GM19372 (cell line): ENCODE measurements around the gene TMC3.

Experiments used
- ATAC-seq: cut with Tn5 transposase; IDR thresholded peaks from one replicate; pipeline ENCODE4 v1.9.1; 2021; ENCODE audit warnings: mild to moderate bottlenecking, low read depth, moderate library complexity; ENCODE audit not compliant: unreplicated experiment

Gene TMC3

GRCh38 chr15:81323944-81324881, 49.8 kb downstream of the TMC3 start, which contains the start of gene STARD5:
STARD5 (minus strand) TSS chr15:81324141; CDS start chr15:81324099, 42 bp downstream.
- ATAC-seq: peak; percentile 98

DNA sequence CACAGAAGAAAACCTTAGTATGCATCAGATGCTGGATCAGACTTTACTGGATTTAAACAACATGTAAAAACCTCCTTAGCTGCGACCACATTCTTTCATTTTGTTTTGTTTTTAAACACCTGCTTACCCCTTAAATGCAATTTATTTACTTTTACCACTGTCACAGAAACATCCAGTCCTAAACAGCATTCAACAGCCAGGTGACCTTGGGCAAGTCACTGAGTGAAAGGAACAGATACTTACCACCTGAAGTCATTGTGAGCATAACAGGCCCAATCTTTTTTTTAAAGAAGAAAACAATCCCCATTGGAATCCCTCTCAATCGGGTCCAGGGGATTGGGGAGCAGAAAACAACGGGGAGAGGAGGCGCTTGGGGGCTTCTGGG, 50.5 kb downstream of the TMC3 start:
- peak; percentile 3 for ATAC-seq

GRCh38 chr15:81322676-81323253, 51.2 kb downstream of the TMC3 start:
- ATAC-seq: no peak

DNA sequence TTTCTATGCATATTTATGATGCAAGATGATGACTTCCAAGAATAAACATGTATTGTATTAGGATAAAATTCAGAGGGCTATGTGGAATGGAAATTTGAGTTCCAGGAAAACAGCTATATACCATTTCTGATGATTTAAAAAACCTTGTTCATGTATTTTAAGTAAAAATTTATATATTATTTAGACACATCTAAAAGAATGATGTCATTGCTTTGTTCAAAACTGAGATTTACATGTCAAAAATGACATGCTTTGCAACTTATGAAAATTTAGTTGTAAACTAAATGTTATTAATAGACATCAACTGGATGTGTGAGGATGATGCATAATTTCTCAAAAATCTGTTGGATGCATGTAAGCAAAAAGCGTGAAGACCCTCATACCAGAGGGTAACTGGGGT, 52.3 kb downstream of the TMC3 start:
- no peak for ATAC-seq

DNA sequence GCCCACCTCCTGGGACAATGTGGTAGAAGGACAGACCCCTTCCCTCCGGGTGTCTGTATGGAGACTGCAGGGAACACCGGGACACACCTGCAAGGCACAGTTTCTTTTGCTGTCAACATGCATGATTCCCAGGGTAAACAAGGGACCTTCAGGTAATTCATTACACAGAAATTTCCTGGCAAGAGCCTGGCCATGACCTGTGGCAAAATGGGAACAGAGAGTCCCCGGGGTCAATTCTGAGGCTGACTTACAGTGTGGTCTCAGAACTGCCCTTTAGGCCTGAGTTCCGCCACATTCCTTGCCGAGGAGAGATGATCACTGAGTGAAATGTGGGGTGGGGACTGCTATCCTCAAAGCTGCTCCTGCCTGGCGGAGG, 56.4 kb downstream of the TMC3 start:
- ATAC-seq: no peak

- ATAC-seq: no peak
These were observed 57.7 kb downstream of the TMC3 start for GRCh38 chr15:81316267-81316666.

DNA sequence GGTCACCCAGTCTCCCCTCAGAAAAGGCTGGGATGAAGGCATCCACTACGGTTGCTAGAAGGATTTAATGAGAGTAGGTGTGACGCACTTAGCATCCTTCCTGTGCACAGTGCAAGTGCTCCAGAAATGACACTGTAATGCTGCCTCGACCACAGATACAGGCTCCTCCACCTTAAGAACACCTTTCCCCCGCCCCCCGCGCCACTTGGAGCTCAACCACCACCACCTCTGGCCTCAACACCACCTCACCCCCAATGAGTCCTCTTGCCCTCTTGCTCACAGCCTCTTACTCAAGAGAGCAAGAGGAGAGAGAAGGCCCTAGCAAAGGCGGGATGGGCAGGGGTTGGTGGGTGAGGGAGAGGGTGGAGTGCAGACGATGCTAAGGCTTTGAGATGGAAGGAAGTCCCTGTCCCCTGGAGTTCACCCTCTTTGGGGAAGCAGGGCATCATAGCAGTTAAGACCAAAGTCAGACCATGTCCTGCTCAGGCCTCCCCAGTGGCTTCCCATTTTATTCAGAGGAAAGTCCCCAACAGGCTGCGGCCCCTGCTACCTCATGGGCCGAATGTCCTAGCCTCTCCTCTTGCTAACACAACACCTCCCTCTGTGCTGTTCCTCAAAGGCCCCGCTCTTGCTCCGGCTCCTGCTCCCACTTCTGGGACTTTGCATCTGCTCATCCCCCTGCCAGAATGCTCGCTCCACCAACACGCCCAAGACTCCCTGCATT, 58.4 kb downstream of the TMC3 start:
- ATAC-seq: no peak

GRCh38 chr15:81314378-81314777, 59.6 kb downstream of the TMC3 start:
- ATAC-seq: no peak

DNA sequence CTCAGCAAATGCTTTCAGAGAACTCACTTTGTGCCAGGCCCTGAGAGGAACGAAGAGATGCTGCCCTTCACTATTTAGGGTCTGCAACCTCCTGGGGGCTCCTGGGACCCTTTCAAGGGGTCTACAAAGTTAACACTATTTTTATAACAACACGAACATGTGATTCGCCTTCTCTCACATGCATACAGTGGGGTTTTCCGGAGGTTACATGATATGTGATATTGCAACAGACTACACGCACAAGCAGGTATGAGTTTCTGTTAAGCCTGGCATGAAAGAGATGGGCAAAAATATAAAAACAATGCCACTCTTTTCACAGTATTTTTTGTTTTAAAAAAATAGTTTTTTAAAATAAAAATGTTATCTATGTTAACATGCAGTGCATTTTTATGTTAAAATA, 60.3 kb downstream of the TMC3 start:
- no peak for ATAC-seq

GRCh38 chr15:81312790-81313543, 61.0 kb downstream of the TMC3 start:
- no peak for ATAC-seq

- no peak for ATAC-seq
These were observed 62.1 kb downstream of the TMC3 start for GRCh38 chr15:81311752-81312464.

- ATAC-seq: no peak
These were observed 63.5 kb downstream of the TMC3 start for GRCh38 chr15:81310480-81310879.

DNA sequence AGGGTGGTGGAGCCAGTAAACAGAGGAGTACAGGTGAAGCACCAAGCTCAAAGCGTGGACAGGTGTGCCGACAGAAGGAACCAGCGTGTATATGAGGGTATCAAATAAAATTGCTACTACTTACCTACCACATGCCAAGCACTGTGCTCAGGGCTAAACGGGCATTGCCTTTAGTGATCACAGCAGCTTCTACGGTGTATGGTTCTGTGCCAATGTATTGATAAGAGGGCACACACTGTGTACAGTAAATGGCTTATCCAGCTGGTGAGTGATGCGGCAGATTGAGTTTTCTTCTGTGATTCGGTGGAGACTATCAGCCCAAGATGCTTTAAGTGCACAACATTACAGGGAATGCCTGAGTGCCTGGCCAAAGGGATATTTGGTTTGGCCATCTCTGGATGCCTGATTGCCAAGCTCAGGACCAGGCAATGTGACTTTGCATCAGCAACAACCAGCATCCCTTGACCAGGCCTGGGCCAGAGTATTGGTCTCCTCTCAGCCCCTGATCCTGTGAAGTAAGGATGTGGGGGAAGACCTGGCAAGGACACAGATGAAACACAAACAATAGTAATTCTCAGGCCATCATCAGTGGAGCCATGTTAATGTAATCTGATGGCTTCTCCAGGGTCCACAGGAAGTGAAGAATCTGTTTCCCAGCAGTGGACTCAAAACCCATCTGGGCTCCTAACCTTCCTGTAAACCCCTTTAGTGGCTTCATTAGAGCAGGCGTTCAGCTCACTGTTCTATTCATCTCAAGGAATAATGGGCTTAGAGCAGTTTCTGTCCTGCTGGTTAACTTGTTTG, 64.2 kb downstream of the TMC3 start:
- no peak for ATAC-seq

- no peak for ATAC-seq
These were observed 65.8 kb downstream of the TMC3 start for GRCh38 chr15:81308260-81308659.

DNA sequence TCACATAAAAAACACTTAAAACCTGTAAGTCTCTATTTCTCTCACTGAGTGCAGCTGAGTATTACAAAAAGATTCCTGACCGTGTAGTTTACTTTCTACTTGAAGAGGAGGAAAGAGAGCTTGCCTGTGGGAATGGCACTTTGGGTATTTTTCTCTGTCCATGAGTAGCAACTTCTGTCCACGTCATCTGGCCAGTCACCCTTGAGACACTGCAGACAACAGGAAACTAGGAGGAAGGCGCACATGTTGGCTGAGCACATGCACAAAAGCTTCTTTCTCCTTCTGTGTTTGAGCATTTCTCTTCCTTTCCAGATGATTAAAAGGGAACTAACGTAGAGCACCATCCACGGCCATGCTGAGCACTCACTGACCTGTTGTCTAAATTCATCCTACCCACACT, 69.8 kb downstream of the TMC3 start:
- ATAC-seq: no peak

DNA sequence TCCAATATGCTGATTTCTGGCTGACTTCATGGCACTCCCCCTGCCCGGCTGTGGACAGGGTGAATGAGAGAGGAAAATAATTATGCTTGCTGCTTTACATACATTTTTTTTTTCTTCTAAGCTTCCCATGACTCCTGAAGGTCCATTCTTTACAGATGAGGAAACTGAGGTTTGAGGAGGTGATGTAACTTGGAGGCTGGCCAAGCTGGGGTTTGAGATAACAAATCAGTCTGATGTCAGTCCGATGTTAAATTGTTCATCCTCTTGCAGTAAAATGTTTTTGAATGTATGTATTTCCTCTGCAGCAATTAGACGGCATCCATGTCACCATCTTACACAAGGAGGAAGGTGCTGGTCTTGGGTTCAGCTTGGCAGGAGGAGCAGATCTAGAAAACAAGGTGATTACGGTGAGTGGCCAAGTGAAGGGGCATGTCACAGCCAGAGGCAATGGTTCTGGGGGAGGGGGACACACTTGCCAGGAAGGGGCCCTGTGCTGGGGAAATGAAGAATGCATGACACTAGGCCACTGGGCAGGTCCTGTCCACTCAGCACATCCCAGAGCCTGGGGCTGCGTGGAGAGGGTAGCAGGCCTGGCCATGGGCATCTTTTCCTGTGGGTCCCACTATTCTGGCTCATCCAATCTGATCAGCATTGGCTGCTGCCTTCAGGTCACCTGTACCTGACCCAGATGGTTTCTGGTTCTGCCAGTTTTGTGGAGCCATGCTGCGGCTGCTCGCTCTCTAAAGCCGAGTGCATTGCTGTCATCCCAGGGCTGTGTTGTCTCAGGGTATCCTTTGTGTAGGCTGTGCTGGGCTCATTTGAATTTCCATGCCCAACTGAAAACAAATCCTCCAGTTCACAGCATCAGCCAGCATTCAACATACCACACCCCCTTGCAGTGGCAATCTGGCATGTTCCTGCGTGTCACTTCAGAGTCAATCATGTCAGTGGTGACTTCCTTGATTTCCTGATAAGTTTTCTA, 70.5 kb downstream of the TMC3 start:
- ATAC-seq: no peak

DNA sequence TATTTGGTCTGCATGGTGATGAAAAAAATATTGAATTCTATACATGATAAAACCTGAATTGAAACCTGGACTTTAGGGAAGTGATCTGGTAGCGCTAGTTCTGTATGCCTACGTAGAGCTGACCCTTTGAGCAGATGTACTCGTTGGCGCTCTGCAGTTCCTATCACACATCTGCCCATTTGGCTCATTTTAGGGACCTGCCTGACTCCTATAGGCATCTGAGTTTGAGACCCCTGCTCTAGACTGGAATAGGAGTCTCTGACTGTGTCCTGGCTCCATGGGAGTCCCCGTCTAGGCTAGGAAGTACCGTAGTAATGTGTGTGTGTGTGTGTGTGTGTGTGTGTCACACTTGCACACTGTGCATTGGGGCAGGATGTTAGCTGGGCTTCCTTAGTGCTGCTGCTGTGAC, 71.3 kb downstream of the TMC3 start:
- ATAC-seq: no peak

GRCh38 chr15:81301815-81302399, 72.1 kb downstream of the TMC3 start:
- peak; percentile 79 for ATAC-seq
